ENCODE data around the gene NUAK1.

GRCh38 chr12:106127338-106128126 lies 11.2 kb downstream of the NUAK1 start:
- no peak for TF ChIP-seq ZNF565 (CRISPR knock-in tag; conservative IDR thresholded peaks at IDR 0.05; ENCODE audit: low read depth)
- no peak for TF ChIP-seq CSRNP3 (CRISPR knock-in tag; IDR thresholded peaks at IDR 0.05)
- TF ChIP-seq RARB (CRISPR knock-in tag; IDR thresholded peaks at IDR 0.05), result no peak
- TF ChIP-seq PPARA (CRISPR knock-in tag; IDR thresholded peaks at IDR 0.05; ENCODE audit: borderline replicate concordance), result no peak
- no peak for TF ChIP-seq ZFP3 (CRISPR knock-in tag; IDR thresholded peaks at IDR 0.05)
- TF ChIP-seq ZFP30 (CRISPR knock-in tag; IDR thresholded peaks at IDR 0.05), result no peak
- no peak for TF ChIP-seq ESRRG (CRISPR knock-in tag; IDR thresholded peaks at IDR 0.05)
- TF ChIP-seq, protein P1, sequence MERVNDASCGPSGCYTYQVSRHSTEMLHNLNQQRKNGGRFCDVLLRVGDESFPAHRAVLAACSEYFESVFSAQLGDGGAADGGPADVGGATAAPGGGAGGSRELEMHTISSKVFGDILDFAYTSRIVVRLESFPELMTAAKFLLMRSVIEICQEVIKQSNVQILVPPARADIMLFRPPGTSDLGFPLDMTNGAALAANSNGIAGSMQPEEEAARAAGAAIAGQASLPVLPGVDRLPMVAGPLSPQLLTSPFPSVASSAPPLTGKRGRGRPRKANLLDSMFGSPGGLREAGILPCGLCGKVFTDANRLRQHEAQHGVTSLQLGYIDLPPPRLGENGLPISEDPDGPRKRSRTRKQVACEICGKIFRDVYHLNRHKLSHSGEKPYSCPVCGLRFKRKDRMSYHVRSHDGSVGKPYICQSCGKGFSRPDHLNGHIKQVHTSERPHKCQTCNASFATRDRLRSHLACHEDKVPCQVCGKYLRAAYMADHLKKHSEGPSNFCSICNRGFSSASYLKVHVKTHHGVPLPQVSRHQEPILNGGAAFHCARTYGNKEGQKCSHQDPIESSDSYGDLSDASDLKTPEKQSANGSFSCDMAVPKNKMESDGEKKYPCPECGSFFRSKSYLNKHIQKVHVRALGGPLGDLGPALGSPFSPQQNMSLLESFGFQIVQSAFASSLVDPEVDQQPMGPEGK (CRISPR knock-in tag; IDR thresholded peaks at IDR 0.05; ENCODE audit: borderline replicate concordance), result no peak

Data from SK-N-SH treated with all-trans-retinoic acid at 6 μM for 48 hours (cell line).